GM12878 (cell line): ENCODE results near the gene TNK1. TPM values are rescaled to one million over a fixed set of nuclear protein-coding genes. Genes with fewer than 3 reads are reported as not detected.

ENCODE experiments used
- ATAC-seq: fragments of 200-7000 bp; cut with Tn5 transposase; 3 replicates; pipeline ENCODE4 v1.9.1; 2020; ENCODE audit warnings: mild to moderate bottlenecking, moderate library complexity
- BruUV-seq: library from RNA; stranded (reverse); fragments of 400-500 nt; replicated peaks from 2 replicates; lab custom pipeline; 2021; lab: Mats Ljungman, UMichigan
- CTCF ChIA-PET: fragments of 300-600 bp; sonication (Branson Sonifier 250); formaldehyde crosslinking; extraction: SDS; loops from one replicate; lab custom pipeline; 2021; ENCODE audit warnings: inconsistent platforms; lab: Yijun Ruan, JAX
- POLR2A ChIA-PET: fragments of 350-600 bp; formaldehyde crosslinking; extraction: SDS; loops from one replicate; lab custom pipeline; 2021; ENCODE audit warnings: inconsistent platforms; lab: Charles Lee
- RAD21 ChIA-PET: fragments of 300-600 bp; sonication (Branson Sonifier 250); formaldehyde crosslinking; loops from one replicate; lab custom pipeline; 2023; ENCODE audit warnings: antibody characterized with exemption; ENCODE audit not compliant: unreplicated experiment; lab: Charles Lee
- SMC1A ChIA-PET: fragments of 300-600 bp; sonication (Branson Sonifier 250); formaldehyde crosslinking; loops from one replicate; lab custom pipeline; 2023; ENCODE audit not compliant: unreplicated experiment, uncharacterized antibody; lab: Charles Lee
- DNase-seq: peaks from one replicate; pipeline ENCODE4 v3.0.0-alpha.2; 2011; ENCODE audit warnings: low read depth, low spot score
- FAIRE-seq: peaks from 3 replicates; lab custom pipeline; 2011; peaks lifted over from hg19 to GRCh38; lab: Jason Lieb, UNC
- H2AFZ ChIP-seq: 2 replicates; pipeline ENCODE4 v1.6.0; 2011; ENCODE audit warnings: low read depth, low read length, control low read depth; ENCODE audit not compliant: control insufficient read depth
- H3K27ac ChIP-seq: 2 replicates; pipeline ENCODE4 v1.5.1; 2011; ENCODE audit warnings: control low read depth; ENCODE audit not compliant: control insufficient read depth, insufficient read depth
- H3K27me3 ChIP-seq, 2 experiments: replicated peaks in 1 of 2; 2 replicates each; pipeline versions ENCODE4 v1.6.0 to v1.6.1; 2011; ENCODE audit warnings: low read length in 1 of 2; ENCODE audit not compliant: control insufficient read depth in 2 of 2, insufficient read depth in 2 of 2
- H3K36me3 ChIP-seq, 2 experiments: 2 replicates each; pipeline ENCODE4 v1.5.1; 2011; ENCODE audit warnings: low read length in 1 of 2; ENCODE audit not compliant: control insufficient read depth in 2 of 2, insufficient read depth in 2 of 2
- H3K4me1 ChIP-seq: 2 replicates; pipeline ENCODE4 v1.6.1; 2011; ENCODE audit warnings: mild to moderate bottlenecking, low read length, moderate library complexity, mixed read lengths; ENCODE audit not compliant: control insufficient read depth, insufficient read depth
- H3K4me2 ChIP-seq: 2 replicates; pipeline ENCODE4 v1.6.0; 2011; ENCODE audit warnings: control low read depth; ENCODE audit not compliant: control insufficient read depth, insufficient read depth
- H3K4me3 ChIP-seq: fragments of 200-600 bp; sonication (generic); 2 replicates; pipeline ENCODE4 v1.5.1; 2016
- H3K79me2 ChIP-seq: 2 replicates; pipeline ENCODE4 v1.6.0; 2011; ENCODE audit warnings: low read length; ENCODE audit not compliant: control insufficient read depth, insufficient read depth
- H3K9ac ChIP-seq: 2 replicates; pipeline ENCODE4 v1.8.0; 2011; ENCODE audit warnings: low read length, control low read depth, mixed read lengths; ENCODE audit not compliant: control insufficient read depth, insufficient read depth
- H3K9me3 ChIP-seq: replicated peaks from 3 replicates; pipeline ENCODE4 v1.5.1; 2011; ENCODE audit warnings: mild to moderate bottlenecking, low read length; ENCODE audit not compliant: control insufficient read depth, insufficient read depth
- H4K20me1 ChIP-seq: 2 replicates; pipeline ENCODE4 v1.6.0; 2011; ENCODE audit not compliant: control insufficient read depth, insufficient read depth
- CBFB ChIP-seq: IDR thresholded peaks from 2 replicates; pipeline ENCODE4 v1.6.1; 2016; ENCODE audit warnings: antibody characterized with exemption, low read depth
- CHD2 ChIP-seq: IDR thresholded peaks from 2 replicates; pipeline ENCODE4 v1.6.1; 2011; ENCODE audit warnings: low read depth, low read length, improper control_type of control experiment, borderline replicate concordance
- EZH2 ChIP-seq: IDR thresholded peaks from 2 replicates; pipeline ENCODE4 v1.6.1; 2012; ENCODE audit warnings: low read depth, mild to moderate bottlenecking, control low read depth, inconsistent platforms, low read length, borderline replicate concordance; ENCODE audit not compliant: control insufficient read depth
- LARP7 ChIP-seq: fragments of 450-650 bp; IDR thresholded peaks from 2 replicates; pipeline ENCODE4 v1.6.1; 2017; ENCODE audit warnings: mild to moderate bottlenecking
- NFIC ChIP-seq: IDR thresholded peaks from 2 replicates; pipeline ENCODE4 v1.6.1; 2012; ENCODE audit warnings: low read depth, mild to moderate bottlenecking, inconsistent platforms, low read length, moderate library complexity
- RBBP5 ChIP-seq: fragments of 200-600 bp; sonication (generic); conservative IDR thresholded peaks from 2 replicates; pipeline ENCODE4 v1.6.1; 2016
- SIN3A ChIP-seq: IDR thresholded peaks from 2 replicates; pipeline ENCODE4 v1.6.1; 2012; ENCODE audit warnings: low read depth, low read length, improper control_type of control experiment
- SP1 ChIP-seq: IDR thresholded peaks from one replicate; pipeline ENCODE4 v1.6.1; 2011; ENCODE audit warnings: low read depth, low read length
- TBL1XR1 ChIP-seq: IDR thresholded peaks from 2 replicates; pipeline ENCODE4 v1.6.1; 2012; ENCODE audit warnings: low read depth, low read length, improper control_type of control experiment
- ZNF274 ChIP-seq: IDR thresholded peaks from one replicate; pipeline ENCODE4 v1.8.0; 2011; ENCODE audit not compliant: insufficient read length, insufficient read depth
- ZNF622 ChIP-seq: fragments of 450-650 bp; IDR thresholded peaks from 2 replicates; pipeline ENCODE4 v1.6.1; 2017; ENCODE audit warnings: mild to moderate bottlenecking, inconsistent platforms
- WGBS: methylation state at CpG from one replicate; pipeline ENCODE4 v1.1.6; 2016; ENCODE audit warnings: low lambda C conversion rate; ENCODE audit not compliant: insufficient replicate concordance, insufficient coverage; ENCODE audit errors: missing lambda C conversion rate; 5-methylcytosine and 5-hydroxymethylcytosine counted together
- in situ Hi-C: fragments of 300-500 bp; cut with MboI; formaldehyde crosslinking; loops from 9 replicates; pipeline ENCODE4 v1.14.3; 2018; ENCODE audit warnings: mixed read lengths
- intact Hi-C: fragments of 100-400 bp; cut with micrococcal nuclease; formaldehyde crosslinking; loops from one replicate; pipeline ENCODE4 v1.14.2; 2022; ENCODE audit not compliant: unreplicated experiment
- polyA plus RNA-seq, 11 experiments: library from polyadenylated mRNA; depleted of rRNA in 4 of 11; unstranded in 6 of 11; stranded (reverse) in 5 of 11; fragments of >200 nt; fragmentation: Nextera tagmentation in 4 of 11; fragmentation: Illumina TruSeq in 1 of 11; extraction: Ambion mirVana in 4 of 11; extraction: Trizol in 1 of 11; gene quantifications; 1 replicate in 1 of 11; 2 replicates in 10 of 11; pipeline versions ENCODE4 v1.2.1 to v1.2.3, GENCODE V29; 2011 to 2016; ENCODE audit warnings: inconsistent platforms in 2 of 11, missing spikeins in 2 of 11, low read depth in 1 of 11
- total RNA-seq, 4 experiments: library from RNA; depleted of rRNA in 3 of 4; stranded (reverse); fragments of >200 nt in 3 of 4; fragmentation: Illumina TruSeq in 1 of 4; extraction: Trizol in 1 of 4; gene quantifications; 2 replicates each; pipeline versions ENCODE4 v1.2.1 to v1.2.3, GENCODE V29; 2013 to 2021
- TF ChIP-seq, protein P1 (sequence below): IDR thresholded peaks from 2 replicates; pipeline ENCODE4 v1.6.1; 2012; ENCODE audit warnings: mild to moderate bottlenecking, low read depth, low read length
- TF ChIP-seq, protein P2 (sequence below): IDR thresholded peaks from 2 replicates; pipeline ENCODE4 v1.6.1; 2011; ENCODE audit warnings: low read depth, low read length, improper control_type of control experiment, borderline replicate concordance
- TF ChIP-seq, protein P3 (sequence below): IDR thresholded peaks from 2 replicates; pipeline ENCODE4 v1.6.1; 2011; ENCODE audit warnings: low read depth, mild to moderate bottlenecking, low read length, moderate library complexity, borderline replicate concordance; ENCODE audit errors: extremely low read depth
- TF ChIP-seq, protein P4 (sequence below): fragments of 450-650 bp; IDR thresholded peaks from 2 replicates; pipeline ENCODE4 v1.6.1; 2016; ENCODE audit warnings: mild to moderate bottlenecking

The TNK1 gene
- total and polyA plus RNA-seq, 10 of the 15 experiments (the other 5 are each of a cell fraction or from before 2014, with no cell fraction given) = 0.06 to 2.5 (median 0.70) TPM

DNA sequence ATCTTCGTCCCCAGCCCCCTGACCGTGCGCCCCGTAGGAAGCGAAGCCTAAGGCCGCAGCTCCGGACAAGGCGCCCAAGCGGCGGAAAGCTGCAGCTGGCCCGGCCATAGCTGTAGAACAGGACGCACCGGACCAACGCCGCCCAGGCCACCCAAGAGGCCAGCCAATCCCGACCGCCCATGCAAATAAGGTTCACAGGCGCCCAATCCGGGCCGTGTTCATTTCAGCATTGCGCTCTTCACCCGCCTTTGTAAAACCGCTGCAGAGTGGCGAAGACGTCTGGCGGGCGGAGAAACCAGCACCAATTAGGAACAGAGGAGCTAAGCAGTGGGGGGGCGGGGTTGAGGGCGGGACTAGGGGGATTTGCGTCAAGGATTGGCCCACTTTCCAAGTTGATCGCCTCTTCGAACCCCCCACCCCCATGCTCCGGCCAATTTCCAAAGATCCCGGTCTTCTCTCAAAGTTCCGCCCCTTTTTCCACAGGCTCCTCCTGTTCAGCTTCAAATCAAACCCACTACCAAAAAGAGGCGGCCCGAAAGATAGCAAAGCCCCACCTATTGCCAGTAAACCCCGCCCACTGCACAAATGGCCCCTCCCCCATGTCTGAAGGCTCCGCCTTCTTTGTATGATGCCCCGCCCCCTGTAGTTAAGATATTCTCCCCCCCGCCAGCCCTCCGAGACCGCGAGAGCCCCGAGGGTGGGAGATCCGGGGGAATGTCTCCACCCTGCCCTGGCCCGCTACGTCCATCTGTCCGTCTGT lies 23.3 kb downstream of the TNK1 start, which contains the start of gene TMEM256:
TMEM256 (minus strand) TSS at position 121 of the 760 bp plus-strand sequence; CDS start at position 108, 13 bp downstream.
- in situ Hi-C loops (no loop called here), intact Hi-C loops (loop anchor here (5.0 kb wide), 1 partner anchor 33 kb away; the partner anchor contains the start of genes FGF11 and TMEM102)
- no peaks in the 10 kb centered on the region for H4K20me1 ChIP-seq
- ATAC-seq (peak; percentile 99), FAIRE-seq (peak; percentile 97), DNase-seq (peak; percentile 92)
- H3K4me2 ChIP-seq = peak within 1 kb of the TSS; percentile 72
- ChIA-PET CTCF (interaction anchor here (0.6 to 2.1 kb wide), 5 partner anchors 31 to 122 kb away, joined by 3 to 8 read pairs (median 4); partner anchors contain the start of genes ACAP1 and TMEM102), RAD21 (interaction anchor here (0.6 to 2.2 kb wide), 12 partner anchors 9 to 818 kb away, joined by 3 to 13 read pairs (median 4); partner anchors contain the start of genes ACADVL, ACAP1, PLSCR3 and TMEM102), SMC1A (interaction anchor here (0.8 to 2.2 kb wide), 7 partner anchors 30 to 283 kb away, joined by 3 to 8 read pairs (median 3); partner anchors contain the start of genes SAT2, TMEM102 and TP53), POLR2A (interaction anchor here (0.5 to 2.7 kb wide), 20 partner anchors 9 to 1031 kb away, joined by 3 to 23 read pairs (median 4); partner anchors contain the start of genes ACAP1, CD68, FGF11 and NEURL4)
- H3K36me3 ChIP-seq = no peaks in the 10 kb centered on the region
- peaks cover 2% of the 10 kb centered on the region for H3K79me2 ChIP-seq
- H3K9me3 ChIP-seq = no peaks in the 10 kb centered on the region
- peak within 1 kb of the TSS; percentile 80 for H3K27ac ChIP-seq
- WGBS = under 1% methylated on average over 46 of the region's 49 CpGs
- H2AFZ ChIP-seq = peak within 1 kb of the TSS; percentile 96
- peak within 1 kb of the TSS; percentile 87 for H3K9ac ChIP-seq
- H3K4me1 ChIP-seq = peaks cover 3% of the 10 kb centered on the region; the same call in 1 of the 2 replicates
- BruUV-seq = no TSS peak
- peaks cover 0 to 6% of the 10 kb centered on the region in 2 experiments; a peak in 2 of 4 replicates for H3K27me3 ChIP-seq
- peak within 1 kb of the TSS; percentile 85 for H3K4me3 ChIP-seq
- TF ChIP-seq ZNF274 = no peak
- TF ChIP-seq, protein P1, sequence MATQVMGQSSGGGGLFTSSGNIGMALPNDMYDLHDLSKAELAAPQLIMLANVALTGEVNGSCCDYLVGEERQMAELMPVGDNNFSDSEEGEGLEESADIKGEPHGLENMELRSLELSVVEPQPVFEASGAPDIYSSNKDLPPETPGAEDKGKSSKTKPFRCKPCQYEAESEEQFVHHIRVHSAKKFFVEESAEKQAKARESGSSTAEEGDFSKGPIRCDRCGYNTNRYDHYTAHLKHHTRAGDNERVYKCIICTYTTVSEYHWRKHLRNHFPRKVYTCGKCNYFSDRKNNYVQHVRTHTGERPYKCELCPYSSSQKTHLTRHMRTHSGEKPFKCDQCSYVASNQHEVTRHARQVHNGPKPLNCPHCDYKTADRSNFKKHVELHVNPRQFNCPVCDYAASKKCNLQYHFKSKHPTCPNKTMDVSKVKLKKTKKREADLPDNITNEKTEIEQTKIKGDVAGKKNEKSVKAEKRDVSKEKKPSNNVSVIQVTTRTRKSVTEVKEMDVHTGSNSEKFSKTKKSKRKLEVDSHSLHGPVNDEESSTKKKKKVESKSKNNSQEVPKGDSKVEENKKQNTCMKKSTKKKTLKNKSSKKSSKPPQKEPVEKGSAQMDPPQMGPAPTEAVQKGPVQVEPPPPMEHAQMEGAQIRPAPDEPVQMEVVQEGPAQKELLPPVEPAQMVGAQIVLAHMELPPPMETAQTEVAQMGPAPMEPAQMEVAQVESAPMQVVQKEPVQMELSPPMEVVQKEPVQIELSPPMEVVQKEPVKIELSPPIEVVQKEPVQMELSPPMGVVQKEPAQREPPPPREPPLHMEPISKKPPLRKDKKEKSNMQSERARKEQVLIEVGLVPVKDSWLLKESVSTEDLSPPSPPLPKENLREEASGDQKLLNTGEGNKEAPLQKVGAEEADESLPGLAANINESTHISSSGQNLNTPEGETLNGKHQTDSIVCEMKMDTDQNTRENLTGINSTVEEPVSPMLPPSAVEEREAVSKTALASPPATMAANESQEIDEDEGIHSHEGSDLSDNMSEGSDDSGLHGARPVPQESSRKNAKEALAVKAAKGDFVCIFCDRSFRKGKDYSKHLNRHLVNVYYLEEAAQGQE = no peak
- TF ChIP-seq, protein P2, sequence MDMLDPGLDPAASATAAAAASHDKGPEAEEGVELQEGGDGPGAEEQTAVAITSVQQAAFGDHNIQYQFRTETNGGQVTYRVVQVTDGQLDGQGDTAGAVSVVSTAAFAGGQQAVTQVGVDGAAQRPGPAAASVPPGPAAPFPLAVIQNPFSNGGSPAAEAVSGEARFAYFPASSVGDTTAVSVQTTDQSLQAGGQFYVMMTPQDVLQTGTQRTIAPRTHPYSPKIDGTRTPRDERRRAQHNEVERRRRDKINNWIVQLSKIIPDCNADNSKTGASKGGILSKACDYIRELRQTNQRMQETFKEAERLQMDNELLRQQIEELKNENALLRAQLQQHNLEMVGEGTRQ = no peak
- TF ChIP-seq, protein P3, sequence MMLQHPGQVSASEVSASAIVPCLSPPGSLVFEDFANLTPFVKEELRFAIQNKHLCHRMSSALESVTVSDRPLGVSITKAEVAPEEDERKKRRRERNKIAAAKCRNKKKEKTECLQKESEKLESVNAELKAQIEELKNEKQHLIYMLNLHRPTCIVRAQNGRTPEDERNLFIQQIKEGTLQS = no peak
- TF ChIP-seq NFIC = no peak
- peak; percentile 68 for TF ChIP-seq SIN3A
- TF ChIP-seq, protein P4, sequence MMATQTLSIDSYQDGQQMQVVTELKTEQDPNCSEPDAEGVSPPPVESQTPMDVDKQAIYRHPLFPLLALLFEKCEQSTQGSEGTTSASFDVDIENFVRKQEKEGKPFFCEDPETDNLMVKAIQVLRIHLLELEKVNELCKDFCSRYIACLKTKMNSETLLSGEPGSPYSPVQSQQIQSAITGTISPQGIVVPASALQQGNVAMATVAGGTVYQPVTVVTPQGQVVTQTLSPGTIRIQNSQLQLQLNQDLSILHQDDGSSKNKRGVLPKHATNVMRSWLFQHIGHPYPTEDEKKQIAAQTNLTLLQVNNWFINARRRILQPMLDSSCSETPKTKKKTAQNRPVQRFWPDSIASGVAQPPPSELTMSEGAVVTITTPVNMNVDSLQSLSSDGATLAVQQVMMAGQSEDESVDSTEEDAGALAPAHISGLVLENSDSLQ = peak; percentile 31; the same call in 1 of the 2 replicates
- no peak for TF ChIP-seq RBBP5
- TF ChIP-seq CBFB = peak; percentile 46; the same call in 1 of the 2 replicates
- TF ChIP-seq TBL1XR1 = no peak; the same call in 1 of the 2 replicates
- TF ChIP-seq CHD2 = peak; percentile 88
- TF ChIP-seq EZH2 = no peak
- TF ChIP-seq ZNF622 = no peak
- 0 out of 2 replicates have a peak, but pooled peaks have one; percentile 47 for TF ChIP-seq LARP7
- peak; percentile 97 for TF ChIP-seq SP1
